Loucy (cell line): ENCODE measurements around the gene CSF3.

Experiments used
- H2AFZ ChIP-seq: fragments of 200-600 bp; sonication (generic); 2 replicates; pipeline ENCODE4 v1.6.0; 2016; ENCODE audit warnings: antibody characterized with exemption, mild to moderate bottlenecking, low read length, moderate library complexity
- H3F3A ChIP-seq: fragments of 200-600 bp; 2 replicates; pipeline ENCODE4 v1.6.0; 2016; ENCODE audit warnings: antibody characterized with exemption, low read depth, mild to moderate bottlenecking
- H3K27me3 ChIP-seq: fragments of 200-600 bp; sonication (generic); 2 replicates; pipeline ENCODE4 v1.6.1; 2014; ENCODE audit warnings: low read length, mild to moderate bottlenecking; ENCODE audit not compliant: insufficient read depth, poor library complexity, severe bottlenecking
- H3K36me3 ChIP-seq: fragments of 200-600 bp; sonication (generic); 2 replicates; pipeline ENCODE4 v1.6.1; 2016; ENCODE audit warnings: low read length; ENCODE audit not compliant: insufficient read depth
- H3K4me1 ChIP-seq: fragments of 200-600 bp; sonication (generic); 2 replicates; pipeline ENCODE4 v1.5.1; 2014; ENCODE audit warnings: low read length, mild to moderate bottlenecking; ENCODE audit not compliant: insufficient read depth, poor library complexity, severe bottlenecking
- H3K4me2 ChIP-seq: fragments of 200-600 bp; sonication (generic); 2 replicates; pipeline ENCODE4 v1.6.0; 2014; ENCODE audit warnings: antibody characterized with exemption, low read length, low read depth, mild to moderate bottlenecking; ENCODE audit not compliant: poor library complexity, severe bottlenecking
- H3K4me3 ChIP-seq: fragments of 200-600 bp; sonication (generic); 2 replicates; pipeline ENCODE4 v1.5.1; 2014; ENCODE audit warnings: low read length, mild to moderate bottlenecking, mixed read lengths; ENCODE audit not compliant: poor library complexity, severe bottlenecking
- H3K79me2 ChIP-seq: fragments of 200-600 bp; sonication (generic); 2 replicates; pipeline ENCODE4 v1.6.1; 2014; ENCODE audit warnings: low read length; ENCODE audit not compliant: insufficient read depth
- H3K9ac ChIP-seq: fragments of 200-600 bp; sonication (generic); 2 replicates; pipeline ENCODE4 v1.6.0; 2014; ENCODE audit warnings: mild to moderate bottlenecking, low read depth, low read length, moderate library complexity; ENCODE audit not compliant: poor library complexity, severe bottlenecking
- H3K9me2 ChIP-seq: fragments of 200-600 bp; sonication (generic); replicated peaks from 2 replicates; pipeline ENCODE4 v1.6.1; 2016; ENCODE audit warnings: low read depth, low read length, mixed read lengths
- H3K9me3 ChIP-seq: fragments of 200-600 bp; sonication (generic); 2 replicates; pipeline ENCODE4 v1.6.1; 2014; ENCODE audit warnings: mild to moderate bottlenecking, antibody characterized with exemption, low read length, low read depth; ENCODE audit not compliant: insufficient read depth
- H4K20me1 ChIP-seq: fragments of 200-600 bp; sonication (generic); 2 replicates; pipeline ENCODE4 v1.6.0; 2014; ENCODE audit warnings: antibody characterized with exemption, low read length, mild to moderate bottlenecking; ENCODE audit not compliant: insufficient read depth, poor library complexity, severe bottlenecking
- CTCF ChIP-seq: fragments of 200-600 bp; sonication (generic); conservative IDR thresholded peaks from 2 replicates; pipeline ENCODE4 v1.5.1; 2014; ENCODE audit warnings: mild to moderate bottlenecking, antibody characterized with exemption, low read length
- EZH2phosphoT487 ChIP-seq: fragments of 200-600 bp; IDR thresholded peaks from 2 replicates; pipeline ENCODE4 v1.6.1; 2018; ENCODE audit warnings: antibody characterized with exemption, mild to moderate bottlenecking, moderate library complexity, borderline replicate concordance

CSF3 gene

GRCh38 chr17:40015005-40015997, at the start of gene CSF3:
Gene CSF3, plus strand, starts transcription at chr17:40015440. Its CDS starts 35 bp downstream, at chr17:40015475.
- Histone ChIP-seq H3K9ac (no peak within 1 kb of the TSS), H3K36me3 (no peaks in the 10 kb centered on the region; the same call in 1 of the 2 replicates), H3K9me2 (no peaks in the 10 kb centered on the region), H2AFZ (no peak within 1 kb of the TSS), H3K4me2 (no peak within 1 kb of the TSS), H3K4me1 (no peaks in the 10 kb centered on the region), H3F3A (no peaks in the 10 kb centered on the region), H4K20me1 (no peaks in the 10 kb centered on the region), H3K4me3 (no peak within 1 kb of the TSS), H3K27me3 (no peaks in the 10 kb centered on the region), H3K79me2 (no peaks in the 10 kb centered on the region), H3K9me3 (no peaks in the 10 kb centered on the region)
- TF ChIP-seq EZH2phosphoT487 (no peak), CTCF (no peak)

GRCh38 chr17:39966771-39967170, 48.5 kb upstream of the CSF3 start:
- Histone ChIP-seq H3K36me3 (no peaks in the 10 kb centered on the region), H3K4me3 (no peak overlapping the region), H2AFZ (no peak overlapping the region), H3F3A (no peaks in the 10 kb centered on the region), H3K79me2 (no peaks in the 10 kb centered on the region), H3K27me3 (no peaks in the 10 kb centered on the region), H3K9ac (no peak overlapping the region), H3K9me3 (no peaks in the 10 kb centered on the region), H3K4me2 (no peak overlapping the region), H3K4me1 (no peaks in the 10 kb centered on the region), H4K20me1 (no peaks in the 10 kb centered on the region), H3K9me2 (no peaks in the 10 kb centered on the region)
- TF ChIP-seq EZH2phosphoT487 (no peak), CTCF (no peak)

GRCh38 chr17:39968761-39969160, 46.5 kb upstream of the CSF3 start:
- no peaks in the 10 kb centered on the region for H3K4me1 ChIP-seq
- no peak overlapping the region for H3K4me2 ChIP-seq

More at GRCh38 chr17:39968761-39969160, 46.5 kb upstream of the CSF3 start:
- Histone ChIP-seq H2AFZ (no peak overlapping the region), H4K20me1 (no peaks in the 10 kb centered on the region), H3K9me2 (no peaks in the 10 kb centered on the region), H3K9ac (no peak overlapping the region), H3K79me2 (no peaks in the 10 kb centered on the region), H3F3A (no peaks in the 10 kb centered on the region), H3K36me3 (no peaks in the 10 kb centered on the region), H3K9me3 (no peaks in the 10 kb centered on the region), H3K4me3 (no peak overlapping the region), H3K27me3 (no peaks in the 10 kb centered on the region)
- TF ChIP-seq CTCF (no peak), EZH2phosphoT487 (no peak)
